C4-2B (cell line): ENCODE measurements around the gene MICU2.

Experiments
- CTCF ChIP-seq: fragments of 450-650 bp; conservative IDR thresholded peaks from 2 replicates; pipeline ENCODE4 v1.5.1; 2017; ENCODE audit warnings: mild to moderate bottlenecking
- ZFX ChIP-seq: fragments of 450-650 bp; IDR thresholded peaks from 2 replicates; pipeline ENCODE4 v1.6.1; 2017

DNA sequence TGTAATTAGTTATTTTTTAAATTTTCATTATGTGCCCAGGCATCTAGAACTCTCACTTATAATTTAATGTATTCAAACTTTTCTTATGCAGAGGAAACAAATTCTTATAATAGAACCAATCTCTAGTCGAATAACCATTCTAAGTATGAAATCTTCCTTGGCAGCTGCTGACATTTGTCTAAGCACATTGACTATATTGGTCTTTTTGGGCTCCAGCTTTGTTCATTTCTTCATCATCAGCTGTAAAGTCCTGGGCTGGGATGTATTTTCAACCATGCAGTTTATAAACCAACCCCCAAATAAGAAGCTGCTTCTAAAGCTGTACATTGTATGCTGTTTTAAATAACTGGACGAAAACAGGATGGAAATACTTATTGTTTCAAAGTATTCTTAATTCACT is 2.3 kb upstream of the MICU2 start:
- TF ChIP-seq CTCF: no peak
- TF ChIP-seq ZFX: no peak
